GM06990 (cell line): ENCODE results near the gene STARD13.

Source experiments
- DNase-seq: peaks from one replicate; pipeline ENCODE4 v3.0.0-alpha.2; 2011; ENCODE audit not compliant: insufficient read length; ENCODE audit errors: extremely low read depth
- H3K27me3 ChIP-seq: replicated peaks from 2 replicates; pipeline ENCODE4 v1.6.0; 2011; ENCODE audit warnings: low read length; ENCODE audit not compliant: control insufficient read depth, insufficient read depth
- H3K36me3 ChIP-seq: 2 replicates; pipeline ENCODE4 v1.5.1; 2011; ENCODE audit warnings: low read length; ENCODE audit not compliant: control insufficient read depth, insufficient read depth
- H3K4me3 ChIP-seq: replicated peaks from 2 replicates; pipeline ENCODE4 v1.5.1; 2011; ENCODE audit warnings: low read depth, mild to moderate bottlenecking, control low read depth, low read length
- TF ChIP-seq, protein P1 (sequence below): IDR thresholded peaks from 2 replicates; pipeline ENCODE4 v1.5.1; 2011; ENCODE audit warnings: low read length, control low read depth, mild to moderate bottlenecking, inconsistent platforms; ENCODE audit not compliant: insufficient read depth, poor library complexity, severe bottlenecking

STARD13 gene

DNA sequence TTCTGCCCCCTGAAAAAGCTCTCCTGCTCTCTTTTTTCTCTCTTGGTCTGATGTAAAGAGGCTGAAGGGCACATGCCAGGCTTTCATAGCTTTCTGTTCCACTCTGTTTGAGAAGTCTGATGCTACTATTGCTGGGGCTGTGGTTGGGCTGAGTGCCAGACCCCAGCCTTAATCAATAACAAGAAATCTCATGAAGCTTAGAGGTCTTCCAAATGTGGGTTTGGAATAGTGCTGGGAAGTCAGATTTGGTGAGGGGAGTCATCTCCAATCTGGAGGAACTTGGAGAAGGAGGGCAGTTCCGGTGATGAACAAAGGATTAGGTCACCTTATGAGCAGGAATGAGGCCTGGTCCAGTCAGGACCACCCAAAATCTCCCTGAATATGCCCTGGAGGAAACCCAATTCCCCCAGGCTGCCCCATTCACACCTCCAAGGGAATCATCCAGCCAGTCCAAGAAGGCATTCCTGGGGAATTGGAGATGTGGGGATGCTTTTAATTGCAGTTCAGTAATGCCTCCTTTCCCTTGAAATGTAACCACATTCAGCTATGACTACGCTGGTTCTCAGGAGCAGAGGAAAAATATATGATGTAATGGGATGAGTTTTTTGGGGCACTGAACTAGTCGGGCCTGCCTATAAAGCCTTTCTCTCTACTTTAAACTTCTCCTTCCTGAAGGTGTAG, 102.0 kb downstream of the STARD13 start:
- DNase-seq, result no peak
- TF ChIP-seq, protein P1, sequence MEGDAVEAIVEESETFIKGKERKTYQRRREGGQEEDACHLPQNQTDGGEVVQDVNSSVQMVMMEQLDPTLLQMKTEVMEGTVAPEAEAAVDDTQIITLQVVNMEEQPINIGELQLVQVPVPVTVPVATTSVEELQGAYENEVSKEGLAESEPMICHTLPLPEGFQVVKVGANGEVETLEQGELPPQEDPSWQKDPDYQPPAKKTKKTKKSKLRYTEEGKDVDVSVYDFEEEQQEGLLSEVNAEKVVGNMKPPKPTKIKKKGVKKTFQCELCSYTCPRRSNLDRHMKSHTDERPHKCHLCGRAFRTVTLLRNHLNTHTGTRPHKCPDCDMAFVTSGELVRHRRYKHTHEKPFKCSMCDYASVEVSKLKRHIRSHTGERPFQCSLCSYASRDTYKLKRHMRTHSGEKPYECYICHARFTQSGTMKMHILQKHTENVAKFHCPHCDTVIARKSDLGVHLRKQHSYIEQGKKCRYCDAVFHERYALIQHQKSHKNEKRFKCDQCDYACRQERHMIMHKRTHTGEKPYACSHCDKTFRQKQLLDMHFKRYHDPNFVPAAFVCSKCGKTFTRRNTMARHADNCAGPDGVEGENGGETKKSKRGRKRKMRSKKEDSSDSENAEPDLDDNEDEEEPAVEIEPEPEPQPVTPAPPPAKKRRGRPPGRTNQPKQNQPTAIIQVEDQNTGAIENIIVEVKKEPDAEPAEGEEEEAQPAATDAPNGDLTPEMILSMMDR, result no peak
- no peaks in the 10 kb centered on the region for H3K27me3 ChIP-seq
- H3K36me3 ChIP-seq, result 0 out of 2 replicates have a peak, but pooled peaks cover 2% of the 10 kb centered on the region
- no peak overlapping the region for H3K4me3 ChIP-seq

DNA sequence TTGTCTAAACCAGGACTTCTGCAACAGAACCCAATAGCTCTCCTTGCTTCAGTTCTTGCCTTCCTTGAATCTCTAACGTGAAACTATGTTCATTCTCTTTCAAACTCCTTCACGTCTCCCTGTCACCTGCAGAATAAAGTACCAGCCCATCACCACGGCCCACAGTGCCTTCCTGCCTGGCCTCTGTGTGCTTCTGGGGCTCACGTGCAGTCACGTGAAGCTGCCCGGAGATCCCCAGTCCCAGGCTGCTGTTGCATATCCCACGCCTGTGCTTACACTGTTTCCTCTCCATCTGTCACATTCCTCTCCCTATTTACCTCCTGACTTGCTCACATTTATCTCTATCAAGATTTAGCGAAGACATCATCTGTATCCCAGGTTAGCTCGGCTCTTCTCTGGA, 102.8 kb downstream of the STARD13 start:
- TF ChIP-seq, protein P1, result no peak
- Histone ChIP-seq H3K36me3 (0 out of 2 replicates have a peak, but pooled peaks cover 2% of the 10 kb centered on the region), H3K27me3 (no peaks in the 10 kb centered on the region), H3K4me3 (no peak overlapping the region)
- DNase-seq, result no peak

DNA sequence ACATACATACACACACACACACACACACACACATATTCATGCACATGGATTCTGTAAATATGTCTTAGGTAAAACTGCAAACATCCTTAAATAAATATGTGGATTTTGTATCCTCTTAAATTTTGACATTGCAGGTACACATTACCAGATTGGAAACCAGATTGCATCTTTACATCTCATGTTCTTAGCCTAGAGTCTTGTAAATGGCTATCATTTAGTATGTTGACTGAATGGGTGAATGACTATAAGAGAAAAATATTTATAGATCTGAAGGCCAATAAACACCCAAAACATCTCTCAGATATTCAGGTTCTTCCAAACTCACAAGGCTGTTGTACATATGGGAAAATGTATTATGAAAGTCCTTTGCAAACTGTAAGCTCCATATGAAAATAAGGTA, 104.3 kb downstream of the STARD13 start:
- H3K27me3 ChIP-seq, result no peaks in the 10 kb centered on the region
- TF ChIP-seq, protein P1, result no peak
- DNase-seq, result no peak

DNA sequence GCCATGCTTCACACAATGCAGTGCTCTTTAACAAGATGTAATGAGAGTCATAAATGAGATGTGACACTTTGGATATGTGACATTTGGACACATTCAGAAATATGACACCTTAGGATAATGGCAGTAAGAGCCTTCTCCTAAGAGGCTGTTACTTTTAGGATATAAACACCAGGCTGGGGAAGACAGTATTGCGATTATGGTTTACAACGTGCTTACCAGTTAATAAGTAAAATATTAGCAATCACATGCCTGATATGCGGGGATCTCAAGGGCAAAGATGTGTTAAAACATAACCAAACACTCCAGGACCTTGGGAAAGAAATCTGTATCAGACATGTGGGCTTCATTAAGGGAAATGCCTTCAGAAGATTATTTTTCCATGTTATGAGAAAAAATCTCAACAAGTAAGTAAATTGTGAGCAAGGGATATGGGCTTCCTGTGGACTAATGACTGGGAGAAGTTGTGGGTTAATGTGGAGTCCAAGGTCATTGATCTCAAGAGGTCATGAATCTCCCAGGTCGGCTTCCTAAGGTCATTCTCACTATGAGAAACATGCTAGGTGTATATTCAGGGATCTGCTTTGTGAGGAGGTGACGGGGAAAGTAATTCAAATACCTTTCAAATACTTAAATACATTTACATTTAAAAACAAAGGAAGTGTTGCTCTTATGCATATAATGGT, 105.3 kb downstream of the STARD13 start:
- TF ChIP-seq, protein P1, result no peak
- no peak overlapping the region for H3K4me3 ChIP-seq
- H3K36me3 ChIP-seq, result no peaks in the 10 kb centered on the region
- no peak for DNase-seq
- H3K27me3 ChIP-seq, result no peaks in the 10 kb centered on the region

More for the DNA sequence above, 104.3 kb downstream of the STARD13 start:
- H3K36me3 ChIP-seq, result 0 out of 2 replicates have a peak, but pooled peaks cover 2% of the 10 kb centered on the region
- no peak overlapping the region for H3K4me3 ChIP-seq

DNA sequence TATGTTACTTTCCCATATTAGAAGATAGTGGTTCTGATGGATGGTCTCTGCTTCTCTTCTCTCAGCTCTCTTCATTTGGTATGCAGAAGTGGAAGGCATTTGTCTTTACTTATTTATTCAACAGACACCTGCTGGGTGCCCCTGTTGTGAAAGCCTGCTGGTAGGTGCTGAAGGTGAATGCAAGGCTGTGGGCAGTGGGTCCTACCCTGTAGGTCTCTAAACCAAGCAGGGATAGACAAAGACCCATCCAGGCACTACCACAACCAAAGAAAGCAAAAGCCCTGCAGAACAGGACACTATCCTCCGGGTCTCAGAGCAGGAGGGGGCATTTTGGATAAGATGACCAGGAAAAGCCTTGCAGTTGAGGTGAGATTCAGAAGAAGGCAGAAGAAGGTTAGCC, 106.1 kb downstream of the STARD13 start:
- TF ChIP-seq, protein P1, result no peak
- Histone ChIP-seq H3K36me3 (no peaks in the 10 kb centered on the region), H3K4me3 (no peak overlapping the region), H3K27me3 (no peaks in the 10 kb centered on the region)
- DNase-seq, result no peak
